ENCODE results near the gene FAM184A. TPM values are rescaled to one million over a fixed set of nuclear protein-coding genes. Genes with fewer than 3 reads are reported as not detected.

Gene FAM184A
- polyA plus RNA-seq, 1 donor (not counting 4 experiments of a cell fraction or from before 2014, with no cell fraction given) = 0.20 TPM

- Histone ChIP-seq H3K27me3 (ENCODE audit: control insufficient read depth, extremely low read depth, insufficient read depth, low read length) (no peaks in the 10 kb centered on the region), H4K20me1 (ENCODE audit: control insufficient read depth, extremely low read depth, insufficient read depth, low read length) (no peaks in the 10 kb centered on the region), H3K4me1 (ENCODE audit: control insufficient read depth, extremely low read depth, insufficient read depth, low read length) (peaks cover 5% of the 10 kb centered on the region), H3K4me2 (ENCODE audit: control insufficient read depth, extremely low read depth, insufficient read depth, low read depth, low read length) (no peak overlapping the region), H3K9me3 (ENCODE audit: control insufficient read depth, low read depth, low read length) (no peaks in the 10 kb centered on the region), H3K36me3 (ENCODE audit: control insufficient read depth in 2 of 2, extremely low read depth in 1 of 2, insufficient read depth in 2 of 2, low read length in 2 of 2) (peaks cover 2 to 4% of the 10 kb centered on the region in 2 experiments), H3K9me1 (ENCODE audit: control insufficient read depth, extremely low read depth, insufficient read depth, low read length) (no peaks in the 10 kb centered on the region), H3K9ac (ENCODE audit: control insufficient read depth, extremely low read depth, insufficient read depth, low read length) (no peak overlapping the region), H3K4me3 (ENCODE audit: control insufficient read depth in 2 of 3, extremely low read depth in 1 of 3, insufficient read depth in 2 of 3, low read depth in 1 of 3, low read length in 3 of 3) (no peak overlapping the region), H2AFZ (ENCODE audit: control insufficient read depth, low read length) (no peak overlapping the region), H3K79me2 (ENCODE audit: control insufficient read depth, insufficient read depth, low read length) (peaks cover 5% of the 10 kb centered on the region), H3K27ac (ENCODE audit: control insufficient read depth, insufficient read depth, low read length) (no peak overlapping the region)
- FAIRE-seq (no peak), DNase-seq (ENCODE audit: low read depth, low spot score) (no peak)
- TF ChIP-seq EZH2 (IDR thresholded peaks at IDR 0.05; ENCODE audit: low read length) (no peak), CTCF (optimal IDR thresholded peaks at IDR 0.05 in 1 of 3, IDR thresholded peaks at IDR 0.05 in 1 of 3, conservative IDR thresholded peaks at IDR 0.05 in 1 of 3; ENCODE audit: extremely low read depth in 1 of 3, insufficient read depth in 2 of 3, low read length in 3 of 3) (no peak)
- dilution Hi-C loops (cut with MboI; ENCODE audit: extremely low pct_ligation_motif_present, low sequenced_read_pairs) = no loop called here
These were observed 147.0 kb downstream of the FAM184A start for GRCh38 chr6:118931436-118931835.

GRCh38 chr6:118930680-118931079 lies 147.8 kb downstream of the FAM184A start:
- FAIRE-seq (no peak), DNase-seq (ENCODE audit: low read depth, low spot score) (no peak)
- Histone ChIP-seq H3K79me2 (ENCODE audit: control insufficient read depth, insufficient read depth, low read length) (peaks cover 5% of the 10 kb centered on the region), H3K36me3 (ENCODE audit: control insufficient read depth in 2 of 2, extremely low read depth in 1 of 2, insufficient read depth in 2 of 2, low read length in 2 of 2) (peaks cover 2 to 7% of the 10 kb centered on the region in 2 experiments), H3K27ac (ENCODE audit: control insufficient read depth, insufficient read depth, low read length) (no peak overlapping the region), H3K27me3 (ENCODE audit: control insufficient read depth, extremely low read depth, insufficient read depth, low read length) (no peaks in the 10 kb centered on the region), H3K4me3 (ENCODE audit: control insufficient read depth in 2 of 3, extremely low read depth in 1 of 3, insufficient read depth in 2 of 3, low read depth in 1 of 3, low read length in 3 of 3) (no peak overlapping the region), H3K9ac (ENCODE audit: control insufficient read depth, extremely low read depth, insufficient read depth, low read length) (no peak overlapping the region), H3K9me3 (ENCODE audit: control insufficient read depth, low read depth, low read length) (no peaks in the 10 kb centered on the region), H2AFZ (ENCODE audit: control insufficient read depth, low read length) (no peak overlapping the region), H3K9me1 (ENCODE audit: control insufficient read depth, extremely low read depth, insufficient read depth, low read length) (no peaks in the 10 kb centered on the region), H3K4me2 (ENCODE audit: control insufficient read depth, extremely low read depth, insufficient read depth, low read depth, low read length) (no peak overlapping the region), H4K20me1 (ENCODE audit: control insufficient read depth, extremely low read depth, insufficient read depth, low read length) (no peaks in the 10 kb centered on the region), H3K4me1 (ENCODE audit: control insufficient read depth, extremely low read depth, insufficient read depth, low read length) (peaks cover 5% of the 10 kb centered on the region)
- dilution Hi-C loops (cut with MboI; ENCODE audit: extremely low pct_ligation_motif_present, low sequenced_read_pairs) = no loop called here
- no peak for TF ChIP-seq EZH2 (IDR thresholded peaks at IDR 0.05; ENCODE audit: low read length)
- no peak for TF ChIP-seq CTCF (optimal IDR thresholded peaks at IDR 0.05 in 1 of 3, IDR thresholded peaks at IDR 0.05 in 1 of 3, conservative IDR thresholded peaks at IDR 0.05 in 1 of 3; ENCODE audit: extremely low read depth in 1 of 3, insufficient read depth in 2 of 3, low read length in 3 of 3)

Measured in keratinocyte (primary cell).